ENCODE measurements around the gene KLHL3. TPM values are rescaled to one million over a fixed set of nuclear protein-coding genes. Genes with fewer than 3 reads are reported as not detected.

Gene KLHL3
- total RNA-seq, 1 experiment from 2014 or later: 15.7 TPM

- H3K36me3 Mint-ChIP-seq: no peaks in the 10 kb centered on the region; the same call in 1 of the 2 replicates
- H3K27me3 Mint-ChIP-seq (ENCODE audit: low read depth): no peaks in the 10 kb centered on the region
- H3K4me3 Mint-ChIP-seq: no peak overlapping the region
- ChIA-PET POLR2A (no interaction called here), CTCF (interaction anchor here (1.0 to 1.7 kb wide), 3 partner anchors 33 to 151 kb away, joined by 3 to 4 read pairs (median 3); no protein-coding TSS in a partner anchor)
- DNase-seq (ENCODE audit: low spot score) (no peak), ATAC-seq (no peak)
- peaks cover 10% of the 10 kb centered on the region for H3K4me1 Mint-ChIP-seq
- H3K27ac Mint-ChIP-seq: no peak overlapping the region
- TF ChIP-seq SOX15 (CRISPR knock-in tag; IDR thresholded peaks at IDR 0.05) (no peak), ZNF416 (CRISPR knock-in tag; IDR thresholded peaks at IDR 0.05) (no peak), ZNF423 (CRISPR knock-in tag; IDR thresholded peaks at IDR 0.05) (no peak)
- no peaks in the 10 kb centered on the region for H3K9me3 Mint-ChIP-seq
Observed at GRCh38 chr5:137627706-137628105, 108.2 kb downstream of the KLHL3 start.

DNA sequence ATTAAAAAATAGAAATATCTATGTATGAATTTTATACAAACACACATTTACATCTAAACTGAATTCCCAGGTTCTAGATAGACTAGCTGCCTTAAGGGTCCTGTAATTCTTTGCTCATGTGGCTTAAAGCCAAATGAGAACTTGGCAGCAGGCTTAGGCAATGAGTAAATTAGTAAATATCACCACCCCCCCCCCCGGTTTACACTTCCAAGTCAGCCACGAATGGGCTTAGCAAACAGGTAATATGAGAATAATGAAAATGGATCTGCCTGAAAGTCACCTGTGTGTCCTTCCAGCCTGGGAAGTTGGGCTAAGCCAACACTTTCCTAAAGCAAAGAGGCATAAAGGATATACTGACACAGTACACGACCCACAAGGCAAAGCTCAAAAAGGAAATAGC, 108.6 kb downstream of the KLHL3 start:
- ATAC-seq (no peak), DNase-seq (ENCODE audit: low spot score) (no peak)
- POLR2A ChIA-PET: no interaction called here
- H3K27me3 Mint-ChIP-seq (ENCODE audit: low read depth): no peaks in the 10 kb centered on the region
- no peak overlapping the region for H3K4me3 Mint-ChIP-seq
- TF ChIP-seq GRHL2 (CRISPR knock-in tag; IDR thresholded peaks at IDR 0.05; ENCODE audit: insufficient replicate concordance, severe bottlenecking) (no peak), CDX4 (CRISPR knock-in tag; IDR thresholded peaks at IDR 0.05; ENCODE audit: borderline replicate concordance) (no peak), NR1H2 (CRISPR knock-in tag; IDR thresholded peaks at IDR 0.05) (no peak), GTF2I (CRISPR knock-in tag; conservative IDR thresholded peaks at IDR 0.05) (no peak), USF1 (CRISPR knock-in tag; IDR thresholded peaks at IDR 0.05) (no peak), MYBL2 (CRISPR knock-in tag; IDR thresholded peaks at IDR 0.05) (no peak), EMX1 (CRISPR knock-in tag; IDR thresholded peaks at IDR 0.05) (no peak), SP1 (CRISPR knock-in tag; conservative IDR thresholded peaks at IDR 0.05) (no peak), ZNF138 (CRISPR knock-in tag; conservative IDR thresholded peaks at IDR 0.05) (no peak), ZNF416 (CRISPR knock-in tag; IDR thresholded peaks at IDR 0.05) (no peak), ARID4B (CRISPR knock-in tag; IDR thresholded peaks at IDR 0.05; ENCODE audit: borderline replicate concordance) (no peak), ZNF317 (CRISPR knock-in tag; IDR thresholded peaks at IDR 0.05; ENCODE audit: borderline replicate concordance, low read depth) (no peak)
- TF ChIP-seq, protein P1, sequence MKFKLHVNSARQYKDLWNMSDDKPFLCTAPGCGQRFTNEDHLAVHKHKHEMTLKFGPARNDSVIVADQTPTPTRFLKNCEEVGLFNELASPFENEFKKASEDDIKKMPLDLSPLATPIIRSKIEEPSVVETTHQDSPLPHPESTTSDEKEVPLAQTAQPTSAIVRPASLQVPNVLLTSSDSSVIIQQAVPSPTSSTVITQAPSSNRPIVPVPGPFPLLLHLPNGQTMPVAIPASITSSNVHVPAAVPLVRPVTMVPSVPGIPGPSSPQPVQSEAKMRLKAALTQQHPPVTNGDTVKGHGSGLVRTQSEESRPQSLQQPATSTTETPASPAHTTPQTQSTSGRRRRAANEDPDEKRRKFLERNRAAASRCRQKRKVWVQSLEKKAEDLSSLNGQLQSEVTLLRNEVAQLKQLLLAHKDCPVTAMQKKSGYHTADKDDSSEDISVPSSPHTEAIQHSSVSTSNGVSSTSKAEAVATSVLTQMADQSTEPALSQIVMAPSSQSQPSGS (CRISPR knock-in tag; IDR thresholded peaks at IDR 0.05; ENCODE audit: borderline replicate concordance, low read depth): no peak
- TF ChIP-seq, protein P2, sequence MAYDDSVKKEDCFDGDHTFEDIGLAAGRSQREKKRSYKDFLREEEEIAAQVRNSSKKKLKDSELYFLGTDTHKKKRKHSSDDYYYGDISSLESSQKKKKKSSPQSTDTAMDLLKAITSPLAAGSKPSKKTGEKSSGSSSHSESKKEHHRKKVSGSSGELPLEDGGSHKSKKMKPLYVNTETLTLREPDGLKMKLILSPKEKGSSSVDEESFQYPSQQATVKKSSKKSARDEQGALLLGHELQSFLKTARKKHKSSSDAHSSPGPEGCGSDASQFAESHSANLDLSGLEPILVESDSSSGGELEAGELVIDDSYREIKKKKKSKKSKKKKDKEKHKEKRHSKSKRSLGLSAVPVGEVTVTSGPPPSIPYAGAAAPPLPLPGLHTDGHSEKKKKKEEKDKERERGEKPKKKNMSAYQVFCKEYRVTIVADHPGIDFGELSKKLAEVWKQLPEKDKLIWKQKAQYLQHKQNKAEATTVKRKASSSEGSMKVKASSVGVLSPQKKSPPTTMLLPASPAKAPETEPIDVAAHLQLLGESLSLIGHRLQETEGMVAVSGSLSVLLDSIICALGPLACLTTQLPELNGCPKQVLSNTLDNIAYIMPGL (CRISPR knock-in tag; IDR thresholded peaks at IDR 0.05): no peak
- TF ChIP-seq, protein P3, sequence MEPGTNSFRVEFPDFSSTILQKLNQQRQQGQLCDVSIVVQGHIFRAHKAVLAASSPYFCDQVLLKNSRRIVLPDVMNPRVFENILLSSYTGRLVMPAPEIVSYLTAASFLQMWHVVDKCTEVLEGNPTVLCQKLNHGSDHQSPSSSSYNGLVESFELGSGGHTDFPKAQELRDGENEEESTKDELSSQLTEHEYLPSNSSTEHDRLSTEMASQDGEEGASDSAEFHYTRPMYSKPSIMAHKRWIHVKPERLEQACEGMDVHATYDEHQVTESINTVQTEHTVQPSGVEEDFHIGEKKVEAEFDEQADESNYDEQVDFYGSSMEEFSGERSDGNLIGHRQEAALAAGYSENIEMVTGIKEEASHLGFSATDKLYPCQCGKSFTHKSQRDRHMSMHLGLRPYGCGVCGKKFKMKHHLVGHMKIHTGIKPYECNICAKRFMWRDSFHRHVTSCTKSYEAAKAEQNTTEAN (CRISPR knock-in tag; IDR thresholded peaks at IDR 0.05): no peak
- TF ChIP-seq, protein P4, sequence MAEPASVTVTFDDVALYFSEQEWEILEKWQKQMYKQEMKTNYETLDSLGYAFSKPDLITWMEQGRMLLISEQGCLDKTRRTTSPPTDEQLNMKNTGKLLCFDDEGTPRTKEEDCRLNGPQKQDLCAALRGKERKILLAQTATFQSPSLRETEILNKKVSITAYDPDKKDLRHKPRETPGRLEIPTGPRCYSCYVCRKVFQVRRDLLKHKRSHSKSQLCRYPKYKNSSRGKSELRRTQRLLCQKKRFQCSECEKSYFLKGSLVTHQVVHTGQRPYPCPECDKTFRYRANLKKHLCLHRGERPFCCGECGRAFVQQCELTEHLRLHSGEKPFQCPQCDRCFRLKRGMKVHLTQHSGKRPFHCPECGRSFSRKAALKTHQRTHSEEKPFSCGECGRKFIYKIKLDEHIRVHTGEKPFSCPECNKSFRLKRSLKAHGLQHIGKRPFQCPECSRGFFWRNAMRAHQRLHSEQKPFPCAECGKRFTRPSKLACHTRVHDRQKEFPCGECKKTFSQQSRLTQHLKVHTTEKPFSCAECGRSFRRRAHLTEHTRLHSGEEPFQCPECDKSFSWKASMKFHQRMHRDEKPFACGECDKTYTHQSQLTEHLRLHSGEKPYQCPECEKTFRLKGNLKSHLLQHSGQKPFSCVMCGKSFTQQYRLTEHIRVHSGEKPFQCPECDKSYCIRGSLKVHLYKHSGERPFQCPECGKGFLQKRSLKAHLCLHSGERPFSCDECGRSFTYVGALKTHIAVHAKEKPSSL (CRISPR knock-in tag; conservative IDR thresholded peaks at IDR 0.05): no peak
- TF ChIP-seq, protein P5, sequence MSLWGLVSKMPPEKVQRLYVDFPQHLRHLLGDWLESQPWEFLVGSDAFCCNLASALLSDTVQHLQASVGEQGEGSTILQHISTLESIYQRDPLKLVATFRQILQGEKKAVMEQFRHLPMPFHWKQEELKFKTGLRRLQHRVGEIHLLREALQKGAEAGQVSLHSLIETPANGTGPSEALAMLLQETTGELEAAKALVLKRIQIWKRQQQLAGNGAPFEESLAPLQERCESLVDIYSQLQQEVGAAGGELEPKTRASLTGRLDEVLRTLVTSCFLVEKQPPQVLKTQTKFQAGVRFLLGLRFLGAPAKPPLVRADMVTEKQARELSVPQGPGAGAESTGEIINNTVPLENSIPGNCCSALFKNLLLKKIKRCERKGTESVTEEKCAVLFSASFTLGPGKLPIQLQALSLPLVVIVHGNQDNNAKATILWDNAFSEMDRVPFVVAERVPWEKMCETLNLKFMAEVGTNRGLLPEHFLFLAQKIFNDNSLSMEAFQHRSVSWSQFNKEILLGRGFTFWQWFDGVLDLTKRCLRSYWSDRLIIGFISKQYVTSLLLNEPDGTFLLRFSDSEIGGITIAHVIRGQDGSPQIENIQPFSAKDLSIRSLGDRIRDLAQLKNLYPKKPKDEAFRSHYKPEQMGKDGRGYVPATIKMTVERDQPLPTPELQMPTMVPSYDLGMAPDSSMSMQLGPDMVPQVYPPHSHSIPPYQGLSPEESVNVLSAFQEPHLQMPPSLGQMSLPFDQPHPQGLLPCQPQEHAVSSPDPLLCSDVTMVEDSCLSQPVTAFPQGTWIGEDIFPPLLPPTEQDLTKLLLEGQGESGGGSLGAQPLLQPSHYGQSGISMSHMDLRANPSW (CRISPR knock-in tag; conservative IDR thresholded peaks at IDR 0.05; ENCODE audit: low read depth): no peak
- no peaks in the 10 kb centered on the region; the same call in 1 of the 2 replicates for H3K36me3 Mint-ChIP-seq
- peaks cover 10% of the 10 kb centered on the region for H3K4me1 Mint-ChIP-seq
- CTCF ChIA-PET: interaction anchor here (0.6 to 1.7 kb wide), 4 partner anchors 15 to 152 kb away, joined by 3 to 4 read pairs (median 3); no protein-coding TSS in a partner anchor
- H3K27ac Mint-ChIP-seq: no peak overlapping the region
- H3K9me3 Mint-ChIP-seq: no peaks in the 10 kb centered on the region
